IMR-90 (cell line): ENCODE measurements around the gene UBA3. TPM values are rescaled to one million over a fixed set of nuclear protein-coding genes. Genes with fewer than 3 reads are reported as not detected.

ENCODE experiments used
- ATAC-seq: fragments of 200-7000 bp; cut with Tn5 transposase; 2 replicates; pipeline ENCODE4 v1.9.1; 2020; ENCODE audit warnings: low read depth, mild to moderate bottlenecking, moderate library complexity
- BruUV-seq: library from RNA; stranded (reverse); fragments of 400-500 nt; replicated peaks from 2 replicates; lab custom pipeline; 2021; lab: Mats Ljungman, UMichigan
- CTCF ChIA-PET: fragments of 300-600 bp; formaldehyde crosslinking; extraction: SDS; loops from one replicate; lab custom pipeline; 2021; ENCODE audit warnings: antibody characterized with exemption; lab: Yijun Ruan, JAX
- POLR2A ChIA-PET: fragments of 300-600 bp; sonication (Branson Sonifier 250); formaldehyde crosslinking; loops from one replicate; lab custom pipeline; 2022; ENCODE audit warnings: antibody characterized with exemption; ENCODE audit not compliant: unreplicated experiment; lab: Charles Lee
- DNase-seq: peaks from one replicate; pipeline ENCODE4 v3.0.0; 2013
- H2AFZ ChIP-seq: replicated peaks from 2 replicates; pipeline ENCODE3; 2013; ENCODE audit warnings: low read length, mild to moderate bottlenecking; ENCODE audit not compliant: poor library complexity
- H2AK5ac ChIP-seq: 2 replicates; pipeline ENCODE4 v1.6.1; 2013; ENCODE audit warnings: low read depth, low read length, inconsistent platforms
- H2AK9ac ChIP-seq: replicated peaks from 2 replicates; pipeline ENCODE3; 2013; ENCODE audit warnings: mild to moderate bottlenecking, low read depth, low read length, moderate library complexity; ENCODE audit not compliant: poor library complexity
- H2BK120ac ChIP-seq: 2 replicates; pipeline ENCODE4 v1.6.1; 2013; ENCODE audit warnings: low read depth, low read length, inconsistent platforms
- H2BK15ac ChIP-seq: 3 replicates; pipeline ENCODE4 v1.6.1; 2013; ENCODE audit warnings: low read depth, low read length, inconsistent platforms
- H2BK20ac ChIP-seq: 2 replicates; pipeline ENCODE4 v1.6.1; 2013; ENCODE audit warnings: low read depth, mild to moderate bottlenecking, inconsistent platforms, low read length, moderate library complexity
- H2BK5ac ChIP-seq: 2 replicates; pipeline ENCODE4 v1.6.1; 2013; ENCODE audit warnings: mild to moderate bottlenecking, low read depth, low read length, inconsistent platforms; ENCODE audit not compliant: poor library complexity, severe bottlenecking
- H3K14ac ChIP-seq: replicated peaks from 2 replicates; pipeline ENCODE4 v1.6.1; 2013; ENCODE audit warnings: low read depth, low read length, inconsistent platforms
- H3K18ac ChIP-seq: 2 replicates; pipeline ENCODE4 v1.6.1; 2013; ENCODE audit warnings: low read depth, low read length, control low read depth
- H3K23ac ChIP-seq: 2 replicates; pipeline ENCODE4 v1.6.1; 2013; ENCODE audit warnings: low read depth, low read length, inconsistent platforms
- H3K27ac ChIP-seq: 2 replicates; pipeline ENCODE4 v1.5.1; 2013; ENCODE audit warnings: mild to moderate bottlenecking, control low read depth, low read length; ENCODE audit not compliant: insufficient read depth
- H3K27me3 ChIP-seq: 2 replicates; pipeline ENCODE4 v1.6.1; 2013; ENCODE audit warnings: low read length; ENCODE audit not compliant: control insufficient read depth, insufficient read depth
- H3K36me3 ChIP-seq: 2 replicates; pipeline ENCODE4 v1.6.1; 2013; ENCODE audit warnings: low read length, mixed read lengths; ENCODE audit not compliant: control insufficient read depth, insufficient read depth
- H3K4ac ChIP-seq: 2 replicates; pipeline ENCODE4 v1.6.1; 2013; ENCODE audit warnings: low read depth, low read length, inconsistent platforms
- H3K4me1 ChIP-seq: 2 replicates; pipeline ENCODE4 v1.6.1; 2013; ENCODE audit warnings: low read length, mixed read lengths; ENCODE audit not compliant: control insufficient read depth, insufficient read depth
- H3K4me2 ChIP-seq: 2 replicates; pipeline ENCODE4 v1.6.1; 2013; ENCODE audit warnings: low read depth, mild to moderate bottlenecking, control low read depth, low read length, moderate library complexity
- H3K4me3 ChIP-seq: 2 replicates; pipeline ENCODE4 v1.5.1; 2013; ENCODE audit warnings: low read depth, mild to moderate bottlenecking, control low read depth, low read length, moderate library complexity; ENCODE audit not compliant: insufficient read depth
- H3K56ac ChIP-seq: 2 replicates; pipeline ENCODE4 v1.6.1; 2013; ENCODE audit warnings: low read length, inconsistent platforms; ENCODE audit not compliant: insufficient read depth; ENCODE audit errors: extremely low read depth
- H3K79me1 ChIP-seq, 2 experiments: 2 replicates each; pipeline ENCODE4 v1.6.1; 2013; ENCODE audit warnings: low read length in 2 of 2, inconsistent platforms in 1 of 2, low read depth in 1 of 2
- H3K9ac ChIP-seq: 2 replicates; pipeline ENCODE4 v1.6.1; 2013; ENCODE audit warnings: low read depth, low read length, control low read depth
- H3K9me1 ChIP-seq: 2 replicates; pipeline ENCODE4 v1.6.1; 2013; ENCODE audit warnings: low read length, inconsistent platforms; ENCODE audit not compliant: insufficient read depth
- H3K9me3 ChIP-seq: 2 replicates; pipeline ENCODE4 v1.6.1; 2013; ENCODE audit warnings: low read length; ENCODE audit not compliant: control insufficient read depth, insufficient read depth
- H4K20me1 ChIP-seq: 2 replicates; pipeline ENCODE4 v1.6.1; 2013; ENCODE audit warnings: low read length, inconsistent platforms; ENCODE audit not compliant: insufficient read depth
- H4K5ac ChIP-seq: 2 replicates; pipeline ENCODE4 v1.6.1; 2013; ENCODE audit warnings: mild to moderate bottlenecking, low read depth, low read length, control low read depth
- H4K8ac ChIP-seq, 2 experiments: 2 replicates each; pipeline ENCODE4 v1.6.1; 2013; ENCODE audit warnings: low read depth in 2 of 2, low read length in 2 of 2, control low read depth in 1 of 2, inconsistent platforms in 1 of 2
- H4K91ac ChIP-seq: 2 replicates; pipeline ENCODE4 v1.6.1; 2013; ENCODE audit warnings: low read depth, low read length, inconsistent platforms; ENCODE audit not compliant: insufficient read depth
- BHLHE40 ChIP-seq: fragments of 150-350 bp; IDR thresholded peaks from 2 replicates; pipeline ENCODE4 v1.6.1; 2016; ENCODE audit warnings: mild to moderate bottlenecking, low read depth, low read length
- CHD1 ChIP-seq: IDR thresholded peaks from 2 replicates; pipeline ENCODE4 v1.6.1; 2012; ENCODE audit warnings: low read depth, low read length, improper control_type of control experiment
- FOS ChIP-seq: fragments of 150-350 bp; IDR thresholded peaks from 2 replicates; pipeline ENCODE4 v1.6.1; 2016; ENCODE audit warnings: low read depth, low read length
- MAFK ChIP-seq: IDR thresholded peaks from 2 replicates; pipeline ENCODE4 v1.6.1; 2012; ENCODE audit warnings: low read depth, low read length, improper control_type of control experiment
- MAZ ChIP-seq: IDR thresholded peaks from 2 replicates; pipeline ENCODE4 v1.6.1; 2012; ENCODE audit warnings: low read depth, mild to moderate bottlenecking, low read length, improper control_type of control experiment, moderate library complexity, borderline replicate concordance
- MXI1 ChIP-seq: IDR thresholded peaks from 2 replicates; pipeline ENCODE4 v1.6.1; 2012; ENCODE audit warnings: low read depth, mild to moderate bottlenecking, low read length, moderate library complexity, borderline replicate concordance
- NFE2L2 ChIP-seq: fragments of 150-350 bp; IDR thresholded peaks from 2 replicates; pipeline ENCODE4 v1.6.1; 2016; ENCODE audit warnings: low read depth, mild to moderate bottlenecking, low read length
- POLR2A ChIP-seq: IDR thresholded peaks from 2 replicates; pipeline ENCODE4 v1.6.1; 2012; ENCODE audit warnings: mild to moderate bottlenecking, low read depth, low read length
- RCOR1 ChIP-seq: IDR thresholded peaks from 2 replicates; pipeline ENCODE4 v1.6.1; 2012; ENCODE audit warnings: mild to moderate bottlenecking, low read length, improper control_type of control experiment; ENCODE audit not compliant: insufficient replicate concordance
- RFX5 ChIP-seq: IDR thresholded peaks from 2 replicates; pipeline ENCODE4 v1.8.0; 2012; ENCODE audit warnings: low read depth, mild to moderate bottlenecking, low read length, moderate library complexity
- SMC3 ChIP-seq: fragments of 150-350 bp; IDR thresholded peaks from 2 replicates; pipeline ENCODE4 v1.6.1; 2016; ENCODE audit warnings: low read depth, mild to moderate bottlenecking, antibody characterized with exemption, low read length, moderate library complexity
- WGBS, 2 experiments: methylation state at CpG; one replicate each; pipeline versions ENCODE4 v1.1.5 to v1.1.7; 2013; ENCODE audit warnings: missing lambda C conversion rate in 2 of 2; ENCODE audit not compliant: insufficient read length in 1 of 2; ENCODE audit errors: extremely low coverage in 2 of 2; 5-methylcytosine and 5-hydroxymethylcytosine counted together
- dilution Hi-C: fragments of 300-500 bp; cut with HindIII; formaldehyde crosslinking; loops from one replicate; pipeline ENCODE4 v1.14.3; 2018; ENCODE audit warnings: low sequenced_read_pairs; ENCODE audit not compliant: unreplicated experiment
- in situ Hi-C: fragments of 300-500 bp; cut with MboI; formaldehyde crosslinking; loops from 3 replicates; pipeline ENCODE4 v1.14.3; 2019; ENCODE audit warnings: low sequenced_read_pairs, inconsistent platforms, mixed read lengths
- intact Hi-C: fragments of 100-400 bp; cut with micrococcal nuclease; formaldehyde crosslinking; loops from 2 replicates; pipeline ENCODE4 v1.10.0; 2022
- polyA plus RNA-seq, 3 experiments: library from polyadenylated mRNA; depleted of rRNA; stranded (reverse); fragments of >200 nt; gene quantifications; 2 replicates each; pipeline ENCODE4 v1.2.3, GENCODE V29; 2012; ENCODE audit warnings: low replicate concordance in 1 of 3
- total RNA-seq: library from RNA; depleted of rRNA; stranded (reverse); fragments of >200 nt; gene quantifications from 2 replicates; pipeline ENCODE4 v1.2.3, GENCODE V29; 2012
- TF ChIP-seq, protein P1 (sequence below): fragments of 150-350 bp; IDR thresholded peaks from 2 replicates; pipeline ENCODE4 v1.6.1; 2016; ENCODE audit warnings: low read depth, mild to moderate bottlenecking, low read length, moderate library complexity, borderline replicate concordance

The UBA3 gene
- total and polyA plus RNA-seq, 2 of the 4 experiments (the other 2 are of a cell fraction): 51.8 to 64.3 TPM

DNA sequence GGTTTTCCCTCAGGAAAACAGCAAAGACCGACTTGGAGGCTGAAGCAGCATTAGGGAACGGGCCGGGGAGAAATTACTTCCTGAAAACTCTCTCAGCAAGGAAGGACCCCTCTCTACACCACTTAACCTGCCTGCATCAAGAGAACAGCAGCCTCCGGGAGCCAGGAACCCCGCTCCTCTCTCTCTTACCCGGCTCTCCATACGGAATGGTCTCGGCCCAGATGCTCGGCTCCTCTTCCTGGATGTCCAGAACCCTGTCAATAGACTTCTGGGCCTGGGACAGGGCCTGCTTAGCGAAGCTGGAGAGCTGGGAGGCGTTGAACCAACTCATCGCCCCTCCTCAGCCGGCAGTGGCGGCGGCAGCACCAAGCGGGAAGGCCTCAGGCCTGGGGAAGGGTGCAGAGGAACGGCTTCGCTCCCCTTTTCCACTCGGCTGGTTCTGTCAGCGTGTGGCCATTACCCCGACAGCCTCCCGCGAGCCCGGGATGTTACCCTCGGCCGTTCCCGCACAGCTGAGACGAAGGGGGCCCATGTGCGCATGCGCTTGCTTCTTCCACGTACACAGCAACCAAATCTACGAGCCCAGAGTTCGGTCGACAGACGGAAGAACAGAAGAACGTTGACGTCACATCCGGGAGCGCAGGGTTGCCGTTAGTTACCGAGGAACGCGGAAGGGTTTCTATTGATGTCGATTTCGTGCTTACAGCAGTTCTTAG lies 28.3 kb downstream of the UBA3 start, which contains the start of gene TMF1:
TMF1 (minus strand) TSS at position 578 of the 716 bp plus-strand sequence; CDS start at position 331, 247 bp downstream.
- ChIA-PET CTCF (interaction anchor here (0.6 to 1.5 kb wide), 2 partner anchors 12 to 243 kb away, joined by 3 to 4 read pairs; no protein-coding TSS in a partner anchor), POLR2A (no interaction called here)
- Histone ChIP-seq H3K27me3 (no peaks in the 10 kb centered on the region), H3K36me3 (peaks cover 14% of the 10 kb centered on the region), H3K27ac (peak within 1 kb of the TSS; percentile 92), H3K23ac (peak within 1 kb of the TSS; percentile 98), H3K9me1 (no peaks in the 10 kb centered on the region; the same call in 1 of the 2 replicates), H2AK5ac (peak within 1 kb of the TSS; percentile 92), H2BK15ac (peak within 1 kb of the TSS; percentile 58; the same call in 2 of the 3 replicates), H3K4ac (peak within 1 kb of the TSS; percentile 88), H3K79me1 (peaks cover 6 to 31% of the 10 kb centered on the region in 2 experiments; a peak in 2 of 4 replicates), H3K4me3 (peak within 1 kb of the TSS; percentile 79), H4K8ac (peak within 1 kb of the TSS; percentile 91 to 95), H3K9ac (peak within 1 kb of the TSS; percentile 92), H2BK20ac (no peak within 1 kb of the TSS), H3K9me3 (no peaks in the 10 kb centered on the region), H3K4me2 (peak within 1 kb of the TSS; percentile 98), H2AK9ac (peak within 1 kb of the TSS; percentile 96), H3K56ac (peak within 1 kb of the TSS; percentile 90), H3K4me1 (no peaks in the 10 kb centered on the region), H2BK5ac (peak within 1 kb of the TSS; percentile 92), H3K18ac (peak within 1 kb of the TSS; percentile 77), H4K5ac (peak within 1 kb of the TSS; percentile 84), H4K91ac (peak within 1 kb of the TSS; percentile 77), H2BK120ac (peak within 1 kb of the TSS; percentile 35; the same call in 1 of the 2 replicates), H3K14ac (peak within 1 kb of the TSS; percentile 92), H4K20me1 (peaks cover 28% of the 10 kb centered on the region; the same call in 1 of the 2 replicates), H2AFZ (peak within 1 kb of the TSS; percentile 95)
- 0 out of 2 replicates have a peak, but pooled peaks have one; percentile 16 for TF ChIP-seq MAFK
- no peak for TF ChIP-seq BHLHE40
- TF ChIP-seq NFE2L2: no peak
- TF ChIP-seq SMC3: no peak
- no peak for TF ChIP-seq RFX5
- TF ChIP-seq MAZ: peak; percentile 34; the same call in 1 of the 2 replicates
- TF ChIP-seq, protein P1, sequence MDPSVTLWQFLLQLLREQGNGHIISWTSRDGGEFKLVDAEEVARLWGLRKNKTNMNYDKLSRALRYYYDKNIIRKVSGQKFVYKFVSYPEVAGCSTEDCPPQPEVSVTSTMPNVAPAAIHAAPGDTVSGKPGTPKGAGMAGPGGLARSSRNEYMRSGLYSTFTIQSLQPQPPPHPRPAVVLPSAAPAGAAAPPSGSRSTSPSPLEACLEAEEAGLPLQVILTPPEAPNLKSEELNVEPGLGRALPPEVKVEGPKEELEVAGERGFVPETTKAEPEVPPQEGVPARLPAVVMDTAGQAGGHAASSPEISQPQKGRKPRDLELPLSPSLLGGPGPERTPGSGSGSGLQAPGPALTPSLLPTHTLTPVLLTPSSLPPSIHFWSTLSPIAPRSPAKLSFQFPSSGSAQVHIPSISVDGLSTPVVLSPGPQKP: no peak
- TF ChIP-seq FOS: no peak
- TF ChIP-seq MXI1: peak; percentile 71; the same call in 1 of the 2 replicates
- no peak for TF ChIP-seq CHD1
- peak; percentile 90 for TF ChIP-seq POLR2A
- no peak for TF ChIP-seq RCOR1
- BruUV-seq: no TSS peak
- 0% methylated on average over 12 of the region's 45 CpGs; no CpG with 5 or more reads in 1 of the 2 experiments for WGBS, 2 experiments
- dilution Hi-C loops (no loop called here), in situ Hi-C loops (no loop called here), intact Hi-C loops (no loop called here)
- ATAC-seq (peak; percentile 93), DNase-seq (peak; percentile 99)
